GM18868 (cell line): ENCODE data around the gene CDC27.
"Not testable (repeated sequence)": the region's sequence is repeated elsewhere in the genome, so short reads cannot be mapped to it uniquely, and the experiment has no call there.

ENCODE experiments used
- ATAC-seq: cut with Tn5 transposase; IDR thresholded peaks from one replicate; pipeline ENCODE4 v1.9.1; 2021; ENCODE audit warnings: mild to moderate bottlenecking, moderate library complexity; ENCODE audit not compliant: unreplicated experiment

Gene CDC27

GRCh38 chr17:47220531-47220999 is 31.5 kb upstream of the CDC27 start:
- ATAC-seq: no peak

DNA sequence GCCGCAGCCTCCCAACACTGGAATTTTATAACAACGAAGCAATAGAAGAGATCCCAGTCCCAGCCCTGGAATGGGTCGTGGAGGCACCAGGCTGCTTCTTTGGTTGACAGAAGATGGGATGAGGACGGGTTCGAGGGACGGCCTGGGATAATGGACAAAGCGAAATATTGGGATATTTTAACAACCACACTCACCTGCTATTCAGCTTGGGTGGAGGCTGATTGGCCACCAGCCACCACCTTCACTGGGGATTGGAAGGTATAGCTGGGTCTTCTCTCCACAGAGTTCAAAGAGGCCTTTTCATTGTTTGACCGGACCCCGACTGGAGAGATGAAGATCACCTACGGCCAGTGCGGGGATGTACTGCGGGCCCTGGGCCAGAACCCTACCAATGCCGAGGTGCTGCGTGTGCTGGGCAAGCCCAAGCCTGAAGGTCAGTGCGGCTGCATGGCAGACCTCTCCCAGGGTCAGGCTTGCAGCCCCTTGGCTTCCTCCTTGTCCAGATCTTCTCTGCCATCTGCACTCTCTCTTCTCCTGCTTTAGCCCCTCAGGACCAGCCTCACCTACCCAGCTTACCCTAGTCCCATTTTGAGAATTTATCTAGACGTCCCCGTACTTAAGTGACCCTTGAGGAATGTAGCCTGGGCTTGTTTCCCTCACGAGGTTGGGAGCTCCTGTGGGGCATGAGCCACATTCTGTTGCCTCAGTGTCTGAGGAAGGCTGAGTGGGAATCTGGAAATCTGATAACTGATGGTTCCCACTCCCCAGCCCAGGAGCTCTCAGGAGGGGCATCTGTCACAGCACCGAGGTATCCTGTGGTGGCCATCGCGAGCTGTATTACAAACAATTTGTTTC is 30.8 kb upstream of the CDC27 start:
- ATAC-seq: no peak

DNA sequence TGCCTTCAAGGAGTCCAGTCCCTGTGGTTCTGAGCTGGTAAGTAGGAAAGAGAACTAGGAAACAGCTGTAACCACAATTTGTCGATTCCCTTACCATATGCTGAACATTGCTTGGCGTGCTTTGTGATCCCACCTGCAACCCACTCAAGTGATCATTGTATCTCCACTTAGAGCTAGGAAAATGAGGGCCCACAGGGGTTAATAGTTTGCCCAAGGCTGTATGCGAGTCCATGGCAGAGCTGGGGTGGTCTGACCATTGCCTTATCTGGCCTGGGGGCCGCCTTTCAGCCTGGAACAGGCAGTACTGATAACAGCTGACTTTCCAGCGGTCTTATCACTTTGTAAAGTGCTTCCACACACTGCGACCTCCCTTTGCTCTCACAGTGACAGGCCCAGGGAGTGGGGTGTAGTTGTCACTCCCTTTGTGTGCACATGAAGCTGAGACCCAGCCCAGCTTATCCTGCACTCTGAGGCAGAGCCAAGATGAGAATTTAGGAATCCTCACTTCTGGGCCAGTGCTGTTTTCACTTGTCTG is 29.9 kb upstream of the CDC27 start:
- no peak for ATAC-seq

- ATAC-seq: not testable (repeated sequence)
These were observed 28.2 kb upstream of the CDC27 start for GRCh38 chr17:47217279-47217678.

GRCh38 chr17:47216821-47217220 is 27.7 kb upstream of the CDC27 start:
- ATAC-seq: not testable (repeated sequence)

- no peak for ATAC-seq
These were observed 25.8 kb upstream of the CDC27 start for GRCh38 chr17:47214931-47215330.

GRCh38 chr17:47213540-47213939 is 24.4 kb upstream of the CDC27 start:
- ATAC-seq: no peak

DNA sequence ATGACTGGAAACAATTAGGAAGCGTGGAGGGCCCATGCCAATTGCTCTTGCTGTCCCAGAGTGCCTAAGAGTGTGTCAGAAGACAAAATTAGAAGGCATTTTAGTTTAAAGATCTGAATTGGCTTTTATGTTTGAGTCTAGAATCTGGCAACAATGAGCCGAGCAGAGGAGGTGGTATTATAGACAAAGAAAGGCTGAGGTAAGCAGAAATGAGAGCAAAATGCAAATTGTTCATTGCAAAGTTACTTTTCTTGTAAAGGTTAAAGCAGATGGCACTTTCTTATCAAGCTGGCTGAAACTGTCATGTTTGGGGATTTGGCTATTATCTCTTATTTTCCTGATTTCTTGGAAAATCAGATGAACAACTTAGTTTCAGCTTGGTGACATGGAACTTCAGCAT is 23.4 kb upstream of the CDC27 start:
- ATAC-seq: no peak

GRCh38 chr17:47210779-47211178 is 21.7 kb upstream of the CDC27 start:
- ATAC-seq: no peak

GRCh38 chr17:47210105-47210504 is 21.0 kb upstream of the CDC27 start:
- ATAC-seq: no peak

DNA sequence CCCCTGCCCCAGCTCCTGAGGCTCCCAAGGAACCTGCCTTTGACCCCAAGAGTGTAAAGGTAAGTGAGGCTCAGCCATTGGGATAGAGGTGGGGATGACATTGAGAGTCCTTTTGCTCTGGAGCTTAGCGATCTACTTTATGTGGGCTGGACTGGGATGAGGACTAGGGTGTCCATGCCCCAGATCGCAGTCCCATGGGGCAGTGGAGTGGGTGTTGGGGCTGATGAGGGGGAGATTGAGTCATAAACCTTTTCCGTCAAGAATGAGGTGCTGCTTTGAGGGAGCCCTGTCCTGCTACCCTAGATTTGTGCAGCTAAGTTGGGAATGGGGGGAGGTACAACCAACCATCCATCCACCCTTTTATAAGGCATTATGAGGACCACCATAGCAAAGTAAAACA is 20.4 kb upstream of the CDC27 start:
- ATAC-seq: no peak

GRCh38 chr17:47208744-47209488 is 19.8 kb upstream of the CDC27 start, which contains the start of gene MYL4:
TSS of gene MYL4 (plus strand) at chr17:47209348. CDS start at chr17:47209423, 75 bp downstream.
- no peak for ATAC-seq

- no peak for ATAC-seq
These were observed 18.3 kb upstream of the CDC27 start for GRCh38 chr17:47207143-47208067.

- ATAC-seq: peak; percentile 62
These were observed 16.4 kb upstream of the CDC27 start for GRCh38 chr17:47205419-47205963.

DNA sequence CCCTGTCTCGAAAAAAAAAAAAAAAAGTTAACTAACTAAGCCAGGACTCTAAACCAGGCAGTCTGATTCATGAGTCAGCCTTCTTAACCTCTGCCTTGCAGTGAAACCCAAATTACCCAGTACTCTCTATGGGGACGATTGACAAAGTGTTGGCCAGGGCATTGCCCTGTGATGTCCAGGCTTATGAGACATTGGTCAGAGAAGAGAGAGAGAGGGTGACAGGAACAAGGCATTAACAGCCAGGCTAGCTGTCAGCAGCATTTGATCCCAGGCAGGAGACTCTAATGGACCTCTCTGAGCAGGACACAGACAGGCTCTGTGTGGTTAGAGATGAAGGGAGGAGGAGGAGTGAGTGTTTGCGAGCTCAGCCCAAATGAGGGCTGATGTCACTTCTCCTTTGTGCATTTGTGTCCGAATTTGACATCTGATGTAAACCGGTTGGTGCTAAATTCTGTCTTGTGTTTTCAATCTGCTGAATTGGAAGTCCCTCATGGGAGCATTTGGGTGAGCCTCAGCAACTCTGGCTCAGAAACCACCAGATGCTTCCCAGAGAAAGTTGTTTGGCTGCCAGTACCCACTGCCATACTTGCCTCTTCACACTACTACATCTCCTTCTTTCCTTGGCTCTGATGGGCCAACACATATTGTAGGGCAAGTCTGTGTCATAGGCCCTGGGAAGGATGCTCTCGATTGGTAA is 15.8 kb upstream of the CDC27 start:
- peak; percentile 56 for ATAC-seq

GRCh38 chr17:47203984-47204721 is 15.1 kb upstream of the CDC27 start:
- no peak for ATAC-seq

DNA sequence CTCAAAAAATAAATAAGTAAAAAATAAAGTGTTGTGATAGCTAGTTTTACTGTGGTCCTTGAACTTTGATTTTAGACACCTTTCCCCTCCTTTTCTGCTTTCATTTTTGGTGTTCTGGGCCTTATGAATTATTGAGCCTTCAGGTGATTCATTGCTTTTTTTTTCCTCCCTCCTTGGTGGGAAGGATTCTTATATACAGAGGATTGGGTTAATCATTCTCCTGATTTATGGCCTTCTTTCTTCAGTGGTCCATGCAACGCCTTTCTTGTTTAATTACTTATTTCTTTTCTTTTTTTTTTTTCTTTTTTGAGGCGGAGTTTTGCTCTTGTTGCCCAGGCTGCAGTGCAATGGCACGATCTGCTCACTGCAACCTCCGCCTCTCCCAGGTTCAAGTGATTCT is 12.1 kb upstream of the CDC27 start:
- no peak for ATAC-seq

- no peak for ATAC-seq
These were observed 11.2 kb upstream of the CDC27 start for GRCh38 chr17:47200325-47200664.
